DND-41 (cell line): Measurements from ENCODE around the gene COCH.

ENCODE experiments used
- ATAC-seq: fragments of 200-7000 bp; cut with Tn5 transposase; 3 replicates; pipeline ENCODE4 v1.9.1; 2021; ENCODE audit warnings: low read depth; ENCODE audit not compliant: insufficient read depth
- DNase-seq: peaks from one replicate; pipeline ENCODE4 v3.0.0-alpha.2; 2020
- H2AFZ ChIP-seq: 2 replicates; pipeline ENCODE4 v1.6.0; 2012; ENCODE audit warnings: low read depth, low read length
- H3K27ac ChIP-seq: 2 replicates; pipeline ENCODE4 v1.5.1; 2012; ENCODE audit warnings: low read length, inconsistent platforms
- H3K27me3 ChIP-seq: fragments of 200-600 bp; sonication (generic); 2 replicates; pipeline ENCODE4 v1.6.0; 2012; ENCODE audit warnings: low read length, mild to moderate bottlenecking, inconsistent platforms; ENCODE audit not compliant: insufficient read depth, poor library complexity
- H3K36me3 ChIP-seq: 2 replicates; pipeline ENCODE4 v1.5.1; 2012; ENCODE audit warnings: low read length, inconsistent platforms; ENCODE audit not compliant: insufficient read depth
- H3K4me1 ChIP-seq: 2 replicates; pipeline ENCODE4 v1.5.1; 2012; ENCODE audit warnings: mild to moderate bottlenecking, low read length; ENCODE audit not compliant: insufficient read depth
- H3K4me2 ChIP-seq: 2 replicates; pipeline ENCODE4 v1.6.0; 2012; ENCODE audit warnings: mild to moderate bottlenecking, moderate library complexity, low read length, inconsistent platforms; ENCODE audit not compliant: insufficient read depth
- H3K4me3 ChIP-seq, 2 experiments: fragments of 200-600 bp in 1 of 2; shearing (Covaris generic) in 1 of 2; 2 replicates each; pipeline ENCODE4 v1.5.1; 2012 to 2016; ENCODE audit warnings: inconsistent platforms in 2 of 2, low read length in 2 of 2, mild to moderate bottlenecking in 2 of 2, low read depth in 1 of 2, moderate library complexity in 1 of 2
- H3K79me2 ChIP-seq: 2 replicates; pipeline ENCODE4 v1.6.0; 2012; ENCODE audit warnings: low read length, inconsistent platforms; ENCODE audit not compliant: insufficient read depth
- H3K9ac ChIP-seq: 2 replicates; pipeline ENCODE4 v1.6.0; 2012; ENCODE audit warnings: low read depth, mild to moderate bottlenecking, inconsistent platforms, low read length, moderate library complexity
- H3K9me3 ChIP-seq: 2 replicates; pipeline ENCODE4 v1.5.1; 2012; ENCODE audit warnings: low read length, moderate library complexity, mild to moderate bottlenecking, inconsistent platforms; ENCODE audit not compliant: insufficient read depth, severe bottlenecking
- H4K20me1 ChIP-seq: 2 replicates; pipeline ENCODE4 v1.6.0; 2012; ENCODE audit warnings: low read length; ENCODE audit not compliant: insufficient read depth
- CTCF ChIP-seq: IDR thresholded peaks from 2 replicates; pipeline ENCODE4 v1.5.1; 2012; ENCODE audit warnings: borderline replicate concordance, low read length, moderate library complexity, mild to moderate bottlenecking; ENCODE audit not compliant: poor library complexity, severe bottlenecking; ENCODE audit errors: extremely low read depth
- EZH2 ChIP-seq: IDR thresholded peaks from 3 replicates; pipeline ENCODE4 v1.6.1; 2012; ENCODE audit warnings: borderline replicate concordance, low read depth, mild to moderate bottlenecking, moderate library complexity, low read length, inconsistent platforms; ENCODE audit not compliant: severe bottlenecking

The COCH gene

GRCh38 chr14:30907659-30908057, 33.3 kb downstream of the COCH start:
- ATAC-seq = no peak
- H3K36me3 ChIP-seq = peaks cover 78% of the 10 kb centered on the region

GRCh38 chr14:30908826-30909225, 34.5 kb downstream of the COCH start:
- H4K20me1 ChIP-seq = no peaks in the 10 kb centered on the region
- no peaks in the 10 kb centered on the region for H3K4me1 ChIP-seq
- H3K9ac ChIP-seq = no peak overlapping the region
- no peaks in the 10 kb centered on the region for H3K9me3 ChIP-seq
- no peak overlapping the region for H3K27ac ChIP-seq
- no peaks in the 10 kb centered on the region for H3K79me2 ChIP-seq
- H2AFZ ChIP-seq = no peak overlapping the region
- no peaks in the 10 kb centered on the region for H3K27me3 ChIP-seq
- ATAC-seq (no peak), DNase-seq (no peak)
- peaks cover 73% of the 10 kb centered on the region for H3K36me3 ChIP-seq
- TF ChIP-seq EZH2 = no peak
- no peak for TF ChIP-seq CTCF
- H3K4me2 ChIP-seq = no peak overlapping the region
- H3K4me3 ChIP-seq = no peak overlapping the region

More at GRCh38 chr14:30907659-30908057, 33.3 kb downstream of the COCH start:
- H3K9me3 ChIP-seq = no peaks in the 10 kb centered on the region
- no peak overlapping the region for H3K9ac ChIP-seq
- H3K4me3 ChIP-seq = no peak overlapping the region
- H4K20me1 ChIP-seq = no peaks in the 10 kb centered on the region
- no peak overlapping the region for H3K4me2 ChIP-seq
- no peaks in the 10 kb centered on the region for H3K4me1 ChIP-seq
- TF ChIP-seq CTCF (no peak), EZH2 (no peak)
- H3K79me2 ChIP-seq = no peaks in the 10 kb centered on the region
- H2AFZ ChIP-seq = no peak overlapping the region
- H3K27me3 ChIP-seq = no peaks in the 10 kb centered on the region
- no peak overlapping the region for H3K27ac ChIP-seq
- DNase-seq = no peak

GRCh38 chr14:30914812-30915211, 40.5 kb downstream of the COCH start:
- no peaks in the 10 kb centered on the region for H3K79me2 ChIP-seq
- ATAC-seq = no peak
- no peak overlapping the region for H3K4me2 ChIP-seq
- H3K27me3 ChIP-seq = no peaks in the 10 kb centered on the region
- no peaks in the 10 kb centered on the region for H3K4me1 ChIP-seq
- no peaks in the 10 kb centered on the region for H4K20me1 ChIP-seq
- H3K27ac ChIP-seq = no peak overlapping the region
- no peak for DNase-seq
- TF ChIP-seq CTCF (no peak), EZH2 (no peak)
- H3K9me3 ChIP-seq = no peaks in the 10 kb centered on the region
- no peak overlapping the region for H3K9ac ChIP-seq
- H3K4me3 ChIP-seq = no peak overlapping the region
- no peak overlapping the region for H2AFZ ChIP-seq
- H3K36me3 ChIP-seq = peaks cover 31% of the 10 kb centered on the region

- Histone ChIP-seq H4K20me1 (no peaks in the 10 kb centered on the region), H3K4me3 (no peak overlapping the region), H2AFZ (no peak overlapping the region), H3K79me2 (no peaks in the 10 kb centered on the region), H3K27me3 (no peaks in the 10 kb centered on the region), H3K36me3 (peaks cover 25% of the 10 kb centered on the region), H3K27ac (no peak overlapping the region), H3K9ac (no peak overlapping the region), H3K4me2 (no peak overlapping the region), H3K4me1 (peaks cover under 1% of the 10 kb centered on the region; the same call in 1 of the 2 replicates), H3K9me3 (no peaks in the 10 kb centered on the region)
- TF ChIP-seq EZH2 = no peak
- no peak for TF ChIP-seq CTCF
- DNase-seq (no peak), ATAC-seq (no peak)
Observed at GRCh38 chr14:30915596-30915995, 41.2 kb downstream of the COCH start.
